Central memory CD8-positive, alpha-beta T cell (primary cell): ENCODE data around the gene MND1.

Source experiments
- ATAC-seq: fragments of 150-1000 bp; cut with Tn5 transposase; replicated peaks from 2 replicates; pipeline ENCODE4 v1.10.0; 2022; ENCODE audit warnings: mild to moderate bottlenecking, moderate FRiP score, moderate number of reproducible peaks; ENCODE audit not compliant: poor library complexity, severe bottlenecking; ENCODE audit errors: extremely low read depth
- DNase-seq, 2 donors: peaks; one replicate each; pipeline ENCODE4 v3.0.0; 2021; ENCODE audit warnings: low spot score in 2 of 2
- H3K27ac Mint-ChIP-seq: one replicate; pipeline ENCODE4 v1.8.0; 2022; ENCODE audit warnings: low read depth, mild to moderate bottlenecking, moderate library complexity, mixed read lengths
- H3K27me3 Mint-ChIP-seq: one replicate; pipeline ENCODE4 v1.8.0; 2022; ENCODE audit warnings: mixed read lengths
- H3K36me3 Mint-ChIP-seq: one replicate; pipeline ENCODE4 v1.8.0; 2022; ENCODE audit warnings: mild to moderate bottlenecking, moderate library complexity, mixed read lengths; ENCODE audit not compliant: insufficient read depth
- H3K4me1 Mint-ChIP-seq: one replicate; pipeline ENCODE4 v1.8.0; 2022; ENCODE audit warnings: mixed read lengths
- H3K4me3 Mint-ChIP-seq: one replicate; pipeline ENCODE4 v1.8.0; 2022; ENCODE audit warnings: mild to moderate bottlenecking, moderate library complexity, mixed read lengths
- H3K9me3 Mint-ChIP-seq: one replicate; pipeline ENCODE4 v1.8.0; 2022; ENCODE audit warnings: mixed read lengths

The MND1 gene

GRCh38 chr4:153332936-153333335 lies 11.6 kb upstream of the MND1 start:
- DNase-seq, result no peak
- ATAC-seq, result no peak
- H3K36me3 Mint-ChIP-seq, result peaks cover 2% of the 10 kb centered on the region
- H3K4me1 Mint-ChIP-seq, result no peaks in the 10 kb centered on the region
- no peaks in the 10 kb centered on the region for H3K9me3 Mint-ChIP-seq
- H3K27ac Mint-ChIP-seq, result no peak overlapping the region
- H3K4me3 Mint-ChIP-seq, result no peak overlapping the region
- peaks cover 29% of the 10 kb centered on the region for H3K27me3 Mint-ChIP-seq

GRCh38 chr4:153333874-153334273 lies 10.6 kb upstream of the MND1 start:
- H3K27me3 Mint-ChIP-seq, result peaks cover 28% of the 10 kb centered on the region
- H3K4me1 Mint-ChIP-seq, result no peaks in the 10 kb centered on the region
- no peak overlapping the region for H3K4me3 Mint-ChIP-seq
- DNase-seq (no peak), ATAC-seq (no peak)
- H3K36me3 Mint-ChIP-seq, result peaks cover 2% of the 10 kb centered on the region
- no peaks in the 10 kb centered on the region for H3K9me3 Mint-ChIP-seq
- no peak overlapping the region for H3K27ac Mint-ChIP-seq

GRCh38 chr4:153335665-153336064 lies 8.8 kb upstream of the MND1 start:
- peaks cover 2% of the 10 kb centered on the region for H3K36me3 Mint-ChIP-seq
- no peak overlapping the region for H3K27ac Mint-ChIP-seq
- no peaks in the 10 kb centered on the region for H3K9me3 Mint-ChIP-seq
- DNase-seq, result no peak
- ATAC-seq, result no peak
- no peaks in the 10 kb centered on the region for H3K4me1 Mint-ChIP-seq
- peaks cover 26% of the 10 kb centered on the region for H3K27me3 Mint-ChIP-seq
- H3K4me3 Mint-ChIP-seq, result no peak overlapping the region

GRCh38 chr4:153337686-153338085 lies 6.8 kb upstream of the MND1 start:
- H3K27me3 Mint-ChIP-seq, result peaks cover 26% of the 10 kb centered on the region
- H3K4me3 Mint-ChIP-seq, result no peak overlapping the region
- no peak for DNase-seq
- H3K4me1 Mint-ChIP-seq, result no peaks in the 10 kb centered on the region
- no peak for ATAC-seq
- no peaks in the 10 kb centered on the region for H3K9me3 Mint-ChIP-seq
- H3K36me3 Mint-ChIP-seq, result peaks cover 2% of the 10 kb centered on the region
- no peak overlapping the region for H3K27ac Mint-ChIP-seq

- Mint-ChIP-seq H3K36me3 (peaks cover 2% of the 10 kb centered on the region), H3K4me1 (no peaks in the 10 kb centered on the region), H3K9me3 (no peaks in the 10 kb centered on the region), H3K4me3 (no peak overlapping the region), H3K27ac (no peak overlapping the region), H3K27me3 (peaks cover 26% of the 10 kb centered on the region)
- no peak for ATAC-seq
- DNase-seq, result no peak
Observed at GRCh38 chr4:153341575-153342090, 2.9 kb upstream of the MND1 start.

- no peak overlapping the region for H3K4me3 Mint-ChIP-seq
- ATAC-seq (no peak), DNase-seq (no peak)
- no peak overlapping the region for H3K27ac Mint-ChIP-seq
- H3K9me3 Mint-ChIP-seq, result no peaks in the 10 kb centered on the region
- H3K36me3 Mint-ChIP-seq, result peaks cover 3% of the 10 kb centered on the region
- H3K27me3 Mint-ChIP-seq, result peaks cover 26% of the 10 kb centered on the region
- H3K4me1 Mint-ChIP-seq, result no peaks in the 10 kb centered on the region
Observed at GRCh38 chr4:153342751-153343552, 1.5 kb upstream of the MND1 start.

GRCh38 chr4:153345012-153345981 lies 809 bp downstream of the MND1 start:
- Mint-ChIP-seq H3K9me3 (no peaks in the 10 kb centered on the region), H3K27ac (no peak overlapping the region), H3K36me3 (peaks cover 3% of the 10 kb centered on the region), H3K4me1 (no peaks in the 10 kb centered on the region), H3K4me3 (peak overlapping the region; percentile 85), H3K27me3 (peaks cover 20% of the 10 kb centered on the region)
- peak; percentile 50 for ATAC-seq
- DNase-seq, result peak in 1 of 2 donors; percentile 18

GRCh38 chr4:153346031-153346430 lies 1.5 kb downstream of the MND1 start:
- DNase-seq (no peak), ATAC-seq (no peak)
- H3K4me3 Mint-ChIP-seq, result peak overlapping the region; percentile 85
- H3K27me3 Mint-ChIP-seq, result peaks cover 12% of the 10 kb centered on the region
- H3K4me1 Mint-ChIP-seq, result no peaks in the 10 kb centered on the region
- H3K27ac Mint-ChIP-seq, result no peak overlapping the region
- peaks cover 3% of the 10 kb centered on the region for H3K36me3 Mint-ChIP-seq
- no peaks in the 10 kb centered on the region for H3K9me3 Mint-ChIP-seq

- ATAC-seq, result no peak
- Mint-ChIP-seq H3K9me3 (no peaks in the 10 kb centered on the region), H3K27ac (no peak overlapping the region), H3K36me3 (peaks cover 3% of the 10 kb centered on the region), H3K27me3 (peaks cover 12% of the 10 kb centered on the region), H3K4me3 (no peak overlapping the region), H3K4me1 (no peaks in the 10 kb centered on the region)
- no peak for DNase-seq
Observed at GRCh38 chr4:153346563-153346962, 2.1 kb downstream of the MND1 start.

- peaks cover 6% of the 10 kb centered on the region for H3K27me3 Mint-ChIP-seq
- peaks cover 3% of the 10 kb centered on the region for H3K36me3 Mint-ChIP-seq
- H3K4me1 Mint-ChIP-seq, result no peaks in the 10 kb centered on the region
- H3K4me3 Mint-ChIP-seq, result no peak overlapping the region
- DNase-seq, result no peak
- no peaks in the 10 kb centered on the region for H3K9me3 Mint-ChIP-seq
- no peak for ATAC-seq
- no peak overlapping the region for H3K27ac Mint-ChIP-seq
Observed at GRCh38 chr4:153347117-153347516, 2.6 kb downstream of the MND1 start.

GRCh38 chr4:153348006-153348405 lies 3.5 kb downstream of the MND1 start:
- Mint-ChIP-seq H3K9me3 (no peaks in the 10 kb centered on the region), H3K4me1 (no peaks in the 10 kb centered on the region), H3K4me3 (no peak overlapping the region), H3K27me3 (no peaks in the 10 kb centered on the region), H3K36me3 (peaks cover 3% of the 10 kb centered on the region), H3K27ac (no peak overlapping the region)
- ATAC-seq (no peak), DNase-seq (no peak)

- DNase-seq, result no peak
- Mint-ChIP-seq H3K9me3 (no peaks in the 10 kb centered on the region), H3K4me1 (no peaks in the 10 kb centered on the region), H3K4me3 (no peak overlapping the region), H3K36me3 (peaks cover 6% of the 10 kb centered on the region), H3K27ac (no peak overlapping the region), H3K27me3 (no peaks in the 10 kb centered on the region)
- no peak for ATAC-seq
Observed at GRCh38 chr4:153349206-153349805, 4.8 kb downstream of the MND1 start.
